ENCODE measurements around the gene FRMD5. TPM values are rescaled to one million over a fixed set of nuclear protein-coding genes. Genes with fewer than 3 reads are reported as not detected.

FRMD5 gene
- total RNA-seq, 1 experiment from 2014 or later, result 3.9 TPM

DNA sequence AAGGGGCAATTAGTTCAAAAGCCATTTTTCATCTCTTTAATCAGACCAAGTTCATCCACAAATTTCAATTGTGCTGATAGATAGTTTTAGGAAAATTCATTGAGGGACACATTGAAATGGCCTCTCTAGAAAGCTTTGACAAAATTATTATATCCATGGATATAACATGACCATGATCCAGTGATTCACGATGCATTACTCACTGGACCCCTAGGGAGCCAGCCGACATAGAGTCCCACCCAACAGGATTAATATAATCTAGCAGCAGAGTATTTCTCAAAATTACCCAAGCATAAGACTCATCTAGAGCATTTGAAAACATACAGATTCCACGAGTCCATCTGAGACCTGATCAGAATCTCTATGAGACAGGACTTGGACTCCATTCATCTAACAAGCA is 100.3 kb downstream of the FRMD5 start:
- Histone ChIP-seq H3K27me3 (ENCODE audit: insufficient read depth, low read length) (no peaks in the 10 kb centered on the region), H3K4me2 (ENCODE audit: insufficient read depth, insufficient read length, low read length) (no peak overlapping the region), H2BK120ac (ENCODE audit: low read depth, low read length, poor library complexity, severe bottlenecking) (no peak overlapping the region), H3K9me3 (ENCODE audit: control insufficient read depth, low read depth, low read length) (no peaks in the 10 kb centered on the region), H3T11ph (ENCODE audit: low read length) (no peak overlapping the region), H4K91ac (ENCODE audit: insufficient read length, low read depth, low read length) (no peak overlapping the region), H4K8ac (replicated peaks; ENCODE audit: insufficient read length, low read depth, low read length) (no peak overlapping the region), H2AFZ (ENCODE audit: low read length) (no peak overlapping the region), H2BK5ac (ENCODE audit: insufficient read length, low read length) (no peak overlapping the region), H3K18ac (ENCODE audit: insufficient read length, low read depth, low read length) (no peak overlapping the region), H4K5ac (ENCODE audit: insufficient read length, low read depth, low read length) (no peak overlapping the region), H3K79me2 (ENCODE audit: insufficient read depth, low read length) (peaks cover 2% of the 10 kb centered on the region; the same call in 1 of the 2 replicates), H3K79me1 (ENCODE audit: insufficient read depth, low read depth, low read length, poor library complexity, severe bottlenecking) (no peaks in the 10 kb centered on the region), H3K4ac (ENCODE audit: low read depth, low read length) (no peak overlapping the region), H3K27ac (ENCODE audit: insufficient read length, low read depth, low read length) (no peak overlapping the region), H3K56ac (ENCODE audit: insufficient read length, low read depth, low read length) (no peak overlapping the region), H3K14ac (ENCODE audit: insufficient read depth, low read length) (no peak overlapping the region), H2BK15ac (ENCODE audit: low read depth, low read length) (no peak overlapping the region), H3K9ac (ENCODE audit: extremely low read depth, insufficient read length, low read length) (no peak overlapping the region), H4K20me1 (ENCODE audit: control insufficient read depth, insufficient read depth, insufficient read length) (no peaks in the 10 kb centered on the region), H2AK5ac (ENCODE audit: insufficient read length, low read length) (no peak overlapping the region), H2BK20ac (ENCODE audit: low read depth, low read length, poor library complexity, severe bottlenecking) (no peak overlapping the region), H3K23me2 (ENCODE audit: insufficient read length, low read depth, low read length, poor library complexity, severe bottlenecking) (no peaks in the 10 kb centered on the region), H3K23ac (ENCODE audit: insufficient read length, low read depth, low read length) (no peak overlapping the region), H2BK12ac (ENCODE audit: insufficient read length, low read depth, low read length) (no peak overlapping the region), H3K4me1 (ENCODE audit: insufficient read depth, low read length) (no peaks in the 10 kb centered on the region)
- Mint-ChIP-seq H3K27ac (no peak overlapping the region), H3K4me1 (no peaks in the 10 kb centered on the region), H3K9me3 (no peaks in the 10 kb centered on the region), H3K4me3 (no peak overlapping the region), H3K36me3 (ENCODE audit: insufficient read depth in 1 of 3, low read depth in 3 of 3) (no peaks in the 10 kb centered on the region), H3K27me3 (ENCODE audit: low read depth) (no peaks in the 10 kb centered on the region)
- DNase-seq, result no peak
- no CpG with 5 or more reads among the region's 3 CpGs for WGBS (ENCODE audit: extremely low coverage, insufficient read length, low lambda C conversion rate)
- TF ChIP-seq, protein P1, sequence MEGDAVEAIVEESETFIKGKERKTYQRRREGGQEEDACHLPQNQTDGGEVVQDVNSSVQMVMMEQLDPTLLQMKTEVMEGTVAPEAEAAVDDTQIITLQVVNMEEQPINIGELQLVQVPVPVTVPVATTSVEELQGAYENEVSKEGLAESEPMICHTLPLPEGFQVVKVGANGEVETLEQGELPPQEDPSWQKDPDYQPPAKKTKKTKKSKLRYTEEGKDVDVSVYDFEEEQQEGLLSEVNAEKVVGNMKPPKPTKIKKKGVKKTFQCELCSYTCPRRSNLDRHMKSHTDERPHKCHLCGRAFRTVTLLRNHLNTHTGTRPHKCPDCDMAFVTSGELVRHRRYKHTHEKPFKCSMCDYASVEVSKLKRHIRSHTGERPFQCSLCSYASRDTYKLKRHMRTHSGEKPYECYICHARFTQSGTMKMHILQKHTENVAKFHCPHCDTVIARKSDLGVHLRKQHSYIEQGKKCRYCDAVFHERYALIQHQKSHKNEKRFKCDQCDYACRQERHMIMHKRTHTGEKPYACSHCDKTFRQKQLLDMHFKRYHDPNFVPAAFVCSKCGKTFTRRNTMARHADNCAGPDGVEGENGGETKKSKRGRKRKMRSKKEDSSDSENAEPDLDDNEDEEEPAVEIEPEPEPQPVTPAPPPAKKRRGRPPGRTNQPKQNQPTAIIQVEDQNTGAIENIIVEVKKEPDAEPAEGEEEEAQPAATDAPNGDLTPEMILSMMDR (conservative IDR thresholded peaks at IDR 0.05), result no peak
